DND-41 (cell line): Measurements from ENCODE around the gene PADI3.
"Not testable (repeated sequence)": the region's sequence is repeated elsewhere in the genome, so short reads cannot be mapped to it uniquely, and the experiment has no call there.

ENCODE experiments used
- EZH2 ChIP-seq: IDR thresholded peaks from 3 replicates; pipeline ENCODE4 v1.6.1; 2012; ENCODE audit warnings: borderline replicate concordance, low read depth, mild to moderate bottlenecking, moderate library complexity, low read length, inconsistent platforms; ENCODE audit not compliant: severe bottlenecking
- TF ChIP-seq, protein P1 (sequence below): IDR thresholded peaks from 2 replicates; pipeline ENCODE4 v1.5.1; 2012; ENCODE audit warnings: borderline replicate concordance, low read length, moderate library complexity, mild to moderate bottlenecking; ENCODE audit not compliant: poor library complexity, severe bottlenecking; ENCODE audit errors: extremely low read depth

- TF ChIP-seq, protein P1, sequence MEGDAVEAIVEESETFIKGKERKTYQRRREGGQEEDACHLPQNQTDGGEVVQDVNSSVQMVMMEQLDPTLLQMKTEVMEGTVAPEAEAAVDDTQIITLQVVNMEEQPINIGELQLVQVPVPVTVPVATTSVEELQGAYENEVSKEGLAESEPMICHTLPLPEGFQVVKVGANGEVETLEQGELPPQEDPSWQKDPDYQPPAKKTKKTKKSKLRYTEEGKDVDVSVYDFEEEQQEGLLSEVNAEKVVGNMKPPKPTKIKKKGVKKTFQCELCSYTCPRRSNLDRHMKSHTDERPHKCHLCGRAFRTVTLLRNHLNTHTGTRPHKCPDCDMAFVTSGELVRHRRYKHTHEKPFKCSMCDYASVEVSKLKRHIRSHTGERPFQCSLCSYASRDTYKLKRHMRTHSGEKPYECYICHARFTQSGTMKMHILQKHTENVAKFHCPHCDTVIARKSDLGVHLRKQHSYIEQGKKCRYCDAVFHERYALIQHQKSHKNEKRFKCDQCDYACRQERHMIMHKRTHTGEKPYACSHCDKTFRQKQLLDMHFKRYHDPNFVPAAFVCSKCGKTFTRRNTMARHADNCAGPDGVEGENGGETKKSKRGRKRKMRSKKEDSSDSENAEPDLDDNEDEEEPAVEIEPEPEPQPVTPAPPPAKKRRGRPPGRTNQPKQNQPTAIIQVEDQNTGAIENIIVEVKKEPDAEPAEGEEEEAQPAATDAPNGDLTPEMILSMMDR, result not testable (repeated sequence)
- TF ChIP-seq EZH2, result not testable (repeated sequence)
These were observed 7.2 kb upstream of the PADI3 start for GRCh38 chr1:17241780-17242074.
